Gastroesophageal sphincter (tissue), 3 donors: ENCODE data around the gene KNDC1.

ENCODE experiments used
- POLR2A ChIP-seq, 2 donors: fragments of 450-650 bp; IDR thresholded peaks; one replicate each; pipeline ENCODE4 v1.6.1; 2017; ENCODE audit warnings: antibody characterized with exemption in 2 of 2, mild to moderate bottlenecking in 2 of 2, moderate library complexity in 1 of 2
- POLR2AphosphoS5 ChIP-seq: sonication (generic); formaldehyde crosslinking; IDR thresholded peaks from one replicate; pipeline ENCODE4 v1.6.1; 2017; ENCODE audit warnings: antibody characterized with exemption
- TF ChIP-seq, protein P1 (sequence below), 4 experiments: fragments of 200-600 bp in 2 of 4; fragments of 450-650 bp in 2 of 4; sonication (generic) in 1 of 4; IDR thresholded peaks; one replicate each; pipeline ENCODE4 v1.5.1; 2017 to 2019; ENCODE audit warnings: antibody characterized with exemption in 4 of 4, mild to moderate bottlenecking in 2 of 4, moderate library complexity in 2 of 4

DNA sequence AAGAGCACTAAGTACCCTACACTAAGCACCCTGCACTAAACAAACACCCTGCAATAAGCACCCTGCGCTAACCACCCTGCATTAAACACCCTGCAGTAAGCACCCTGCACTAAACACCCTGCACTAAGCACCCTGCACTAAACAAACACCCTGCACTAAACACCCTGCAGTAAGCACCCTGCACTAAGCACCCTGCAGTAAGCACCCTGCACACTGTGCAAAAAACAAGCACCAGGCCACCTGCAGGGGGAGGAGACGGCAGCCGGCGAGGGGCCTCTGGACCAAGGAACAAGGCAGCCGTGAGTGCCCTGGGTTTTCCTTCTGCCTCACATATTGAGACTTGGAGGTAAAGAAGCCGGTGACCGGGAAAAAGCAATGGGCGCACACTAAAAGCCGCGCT, 30.2 kb downstream of the KNDC1 start:
- TF ChIP-seq, protein P1, sequence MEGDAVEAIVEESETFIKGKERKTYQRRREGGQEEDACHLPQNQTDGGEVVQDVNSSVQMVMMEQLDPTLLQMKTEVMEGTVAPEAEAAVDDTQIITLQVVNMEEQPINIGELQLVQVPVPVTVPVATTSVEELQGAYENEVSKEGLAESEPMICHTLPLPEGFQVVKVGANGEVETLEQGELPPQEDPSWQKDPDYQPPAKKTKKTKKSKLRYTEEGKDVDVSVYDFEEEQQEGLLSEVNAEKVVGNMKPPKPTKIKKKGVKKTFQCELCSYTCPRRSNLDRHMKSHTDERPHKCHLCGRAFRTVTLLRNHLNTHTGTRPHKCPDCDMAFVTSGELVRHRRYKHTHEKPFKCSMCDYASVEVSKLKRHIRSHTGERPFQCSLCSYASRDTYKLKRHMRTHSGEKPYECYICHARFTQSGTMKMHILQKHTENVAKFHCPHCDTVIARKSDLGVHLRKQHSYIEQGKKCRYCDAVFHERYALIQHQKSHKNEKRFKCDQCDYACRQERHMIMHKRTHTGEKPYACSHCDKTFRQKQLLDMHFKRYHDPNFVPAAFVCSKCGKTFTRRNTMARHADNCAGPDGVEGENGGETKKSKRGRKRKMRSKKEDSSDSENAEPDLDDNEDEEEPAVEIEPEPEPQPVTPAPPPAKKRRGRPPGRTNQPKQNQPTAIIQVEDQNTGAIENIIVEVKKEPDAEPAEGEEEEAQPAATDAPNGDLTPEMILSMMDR (IDR thresholded peaks at IDR 0.05): no peak
- TF ChIP-seq POLR2A (IDR thresholded peaks at IDR 0.05) (no peak), POLR2AphosphoS5 (no peak)
